BE2C (cell line): ENCODE data around the gene CDKN2AIPNL.
A peak's percentile ranks its signal among the peaks of the same experiment; 100 is the strongest.
"Not testable (repeated sequence)": the region's sequence is repeated elsewhere in the genome, so short reads cannot be mapped to it uniquely, and the experiment has no call there.

Experiments used
- DNase-seq: peaks from one replicate; pipeline ENCODE4 v3.0.0-alpha.2; 2020
- H3K27me3 ChIP-seq: fragments of 250-450 bp; sonication (Bioruptor Pico); 2 replicates; pipeline ENCODE4 v1.5.1; 2020; ENCODE audit warnings: mild to moderate bottlenecking
- H3K36me3 ChIP-seq: fragments of 250-450 bp; sonication (Bioruptor Pico); 2 replicates; pipeline ENCODE4 v1.5.1; 2020; ENCODE audit warnings: mild to moderate bottlenecking
- H3K4me1 ChIP-seq: fragments of 250-450 bp; sonication (Bioruptor Pico); 2 replicates; pipeline ENCODE4 v1.5.1; 2020
- H3K4me3 ChIP-seq: 2 replicates; pipeline ENCODE4 v1.5.1; 2011; ENCODE audit warnings: low read depth, low read length
- H3K9me3 ChIP-seq: fragments of 250-450 bp; sonication (Bioruptor Pico); 2 replicates; pipeline ENCODE4 v1.5.1; 2020
- CTCF ChIP-seq: IDR thresholded peaks from 2 replicates; pipeline ENCODE4 v1.5.1; 2012; ENCODE audit warnings: mild to moderate bottlenecking, low read depth, low read length

CDKN2AIPNL gene

GRCh38 chr5:134387443-134387842, 24.2 kb downstream of the CDKN2AIPNL start:
- DNase-seq: no peak
- Histone ChIP-seq H3K4me3 (no peak overlapping the region), H3K4me1 (no peaks in the 10 kb centered on the region), H3K9me3 (no peaks in the 10 kb centered on the region), H3K36me3 (peaks cover 78% of the 10 kb centered on the region), H3K27me3 (no peaks in the 10 kb centered on the region)
- no peak for TF ChIP-seq CTCF

- no peaks in the 10 kb centered on the region for H3K27me3 ChIP-seq
- no peaks in the 10 kb centered on the region for H3K9me3 ChIP-seq
- no peaks in the 10 kb centered on the region for H3K4me1 ChIP-seq
- TF ChIP-seq CTCF: no peak
- DNase-seq: no peak
- H3K4me3 ChIP-seq: no peak overlapping the region
- H3K36me3 ChIP-seq: peaks cover 72% of the 10 kb centered on the region
Measured at GRCh38 chr5:134383980-134384697, 27.5 kb downstream of the CDKN2AIPNL start.

GRCh38 chr5:134382204-134382603, 29.5 kb downstream of the CDKN2AIPNL start:
- H3K27me3 ChIP-seq, H3K4me3 ChIP-seq, H3K9me3 ChIP-seq, DNase-seq, H3K4me1 ChIP-seq: not testable (repeated sequence)
- peaks cover 65% of the 10 kb centered on the region for H3K36me3 ChIP-seq

- Histone ChIP-seq H3K4me3 (no peak overlapping the region), H3K36me3 (peaks cover 64% of the 10 kb centered on the region), H3K4me1 (no peaks in the 10 kb centered on the region), H3K9me3 (no peaks in the 10 kb centered on the region), H3K27me3 (no peaks in the 10 kb centered on the region)
- TF ChIP-seq CTCF: no peak
- no peak for DNase-seq
Measured at GRCh38 chr5:134380346-134380745, 31.3 kb downstream of the CDKN2AIPNL start.

GRCh38 chr5:134374232-134374631, 37.4 kb downstream of the CDKN2AIPNL start:
- TF ChIP-seq CTCF: no peak
- Histone ChIP-seq H3K9me3 (no peaks in the 10 kb centered on the region), H3K36me3 (peaks cover 29% of the 10 kb centered on the region), H3K27me3 (no peaks in the 10 kb centered on the region), H3K4me1 (no peaks in the 10 kb centered on the region; the same call in 1 of the 2 replicates), H3K4me3 (no peak overlapping the region)
- DNase-seq: no peak

- not testable (repeated sequence) for H3K4me1 ChIP-seq, DNase-seq, H3K4me3 ChIP-seq, H3K9me3 ChIP-seq, H3K27me3 ChIP-seq
- peaks cover 27% of the 10 kb centered on the region for H3K36me3 ChIP-seq
Measured at GRCh38 chr5:134373633-134374032, 38.0 kb downstream of the CDKN2AIPNL start.

GRCh38 chr5:134371834-134372340, 39.8 kb downstream of the CDKN2AIPNL start:
- DNase-seq: peak; percentile 61
- Histone ChIP-seq H3K4me3 (peak overlapping the region; percentile 80), H3K36me3 (peaks cover 19% of the 10 kb centered on the region), H3K27me3 (no peaks in the 10 kb centered on the region), H3K4me1 (no peaks in the 10 kb centered on the region; the same call in 1 of the 2 replicates), H3K9me3 (no peaks in the 10 kb centered on the region)
- no peak for TF ChIP-seq CTCF
